ENCODE measurements around the gene NUDT16L1. TPM values are rescaled to one million over a fixed set of nuclear protein-coding genes. Genes with fewer than 3 reads are reported as not detected.

The NUDT16L1 gene
- polyA plus RNA-seq, 1 donor from 2014 or later = 125 TPM

DNA sequence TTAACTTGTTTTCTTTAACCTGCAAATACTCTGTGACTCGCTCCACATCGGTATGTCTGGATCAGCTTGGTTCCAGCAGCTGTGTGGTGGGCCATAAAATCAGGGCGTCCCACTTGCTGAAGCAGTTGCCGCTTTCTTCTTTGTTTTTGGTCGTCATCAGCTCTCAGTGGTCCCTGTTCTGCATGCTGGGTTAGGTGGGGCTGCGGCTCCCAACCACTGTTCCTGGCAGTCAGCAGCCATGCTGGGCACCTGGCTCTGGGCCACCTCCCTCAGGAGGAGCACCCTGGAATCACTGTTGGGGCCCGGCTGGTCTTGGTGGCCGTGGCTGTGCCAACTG, 45.8 kb upstream of the NUDT16L1 start:
- peaks cover 26% of the 10 kb centered on the region for H3K79me2 ChIP-seq (replicated peaks; ENCODE audit: insufficient read depth, low read length)
- H3K27ac ChIP-seq (ENCODE audit: low read length) = no peak overlapping the region
- peaks cover 11% of the 10 kb centered on the region for H3K36me3 ChIP-seq (ENCODE audit: insufficient read depth, low read length)
- H3K4me3 ChIP-seq (ENCODE audit: low read length) = no peak overlapping the region
- no peaks in the 10 kb centered on the region for H3K9me3 ChIP-seq (ENCODE audit: low read length)
- H3F3A ChIP-seq (ENCODE audit: insufficient read depth, low read length, poor library complexity, severe bottlenecking) = no peaks in the 10 kb centered on the region
- H3K9me2 ChIP-seq (ENCODE audit: insufficient read depth, low read length) = no peaks in the 10 kb centered on the region
- no peak for TF ChIP-seq TAF1 (IDR thresholded peaks at IDR 0.05; ENCODE audit: low read depth)
- TF ChIP-seq, protein P1, sequence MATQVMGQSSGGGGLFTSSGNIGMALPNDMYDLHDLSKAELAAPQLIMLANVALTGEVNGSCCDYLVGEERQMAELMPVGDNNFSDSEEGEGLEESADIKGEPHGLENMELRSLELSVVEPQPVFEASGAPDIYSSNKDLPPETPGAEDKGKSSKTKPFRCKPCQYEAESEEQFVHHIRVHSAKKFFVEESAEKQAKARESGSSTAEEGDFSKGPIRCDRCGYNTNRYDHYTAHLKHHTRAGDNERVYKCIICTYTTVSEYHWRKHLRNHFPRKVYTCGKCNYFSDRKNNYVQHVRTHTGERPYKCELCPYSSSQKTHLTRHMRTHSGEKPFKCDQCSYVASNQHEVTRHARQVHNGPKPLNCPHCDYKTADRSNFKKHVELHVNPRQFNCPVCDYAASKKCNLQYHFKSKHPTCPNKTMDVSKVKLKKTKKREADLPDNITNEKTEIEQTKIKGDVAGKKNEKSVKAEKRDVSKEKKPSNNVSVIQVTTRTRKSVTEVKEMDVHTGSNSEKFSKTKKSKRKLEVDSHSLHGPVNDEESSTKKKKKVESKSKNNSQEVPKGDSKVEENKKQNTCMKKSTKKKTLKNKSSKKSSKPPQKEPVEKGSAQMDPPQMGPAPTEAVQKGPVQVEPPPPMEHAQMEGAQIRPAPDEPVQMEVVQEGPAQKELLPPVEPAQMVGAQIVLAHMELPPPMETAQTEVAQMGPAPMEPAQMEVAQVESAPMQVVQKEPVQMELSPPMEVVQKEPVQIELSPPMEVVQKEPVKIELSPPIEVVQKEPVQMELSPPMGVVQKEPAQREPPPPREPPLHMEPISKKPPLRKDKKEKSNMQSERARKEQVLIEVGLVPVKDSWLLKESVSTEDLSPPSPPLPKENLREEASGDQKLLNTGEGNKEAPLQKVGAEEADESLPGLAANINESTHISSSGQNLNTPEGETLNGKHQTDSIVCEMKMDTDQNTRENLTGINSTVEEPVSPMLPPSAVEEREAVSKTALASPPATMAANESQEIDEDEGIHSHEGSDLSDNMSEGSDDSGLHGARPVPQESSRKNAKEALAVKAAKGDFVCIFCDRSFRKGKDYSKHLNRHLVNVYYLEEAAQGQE (IDR thresholded peaks at IDR 0.05; ENCODE audit: borderline replicate concordance) = no peak
- TF ChIP-seq MXI1 (conservative IDR thresholded peaks at IDR 0.05; ENCODE audit: poor library complexity, severe bottlenecking) = no peak
- TF ChIP-seq, protein P2, sequence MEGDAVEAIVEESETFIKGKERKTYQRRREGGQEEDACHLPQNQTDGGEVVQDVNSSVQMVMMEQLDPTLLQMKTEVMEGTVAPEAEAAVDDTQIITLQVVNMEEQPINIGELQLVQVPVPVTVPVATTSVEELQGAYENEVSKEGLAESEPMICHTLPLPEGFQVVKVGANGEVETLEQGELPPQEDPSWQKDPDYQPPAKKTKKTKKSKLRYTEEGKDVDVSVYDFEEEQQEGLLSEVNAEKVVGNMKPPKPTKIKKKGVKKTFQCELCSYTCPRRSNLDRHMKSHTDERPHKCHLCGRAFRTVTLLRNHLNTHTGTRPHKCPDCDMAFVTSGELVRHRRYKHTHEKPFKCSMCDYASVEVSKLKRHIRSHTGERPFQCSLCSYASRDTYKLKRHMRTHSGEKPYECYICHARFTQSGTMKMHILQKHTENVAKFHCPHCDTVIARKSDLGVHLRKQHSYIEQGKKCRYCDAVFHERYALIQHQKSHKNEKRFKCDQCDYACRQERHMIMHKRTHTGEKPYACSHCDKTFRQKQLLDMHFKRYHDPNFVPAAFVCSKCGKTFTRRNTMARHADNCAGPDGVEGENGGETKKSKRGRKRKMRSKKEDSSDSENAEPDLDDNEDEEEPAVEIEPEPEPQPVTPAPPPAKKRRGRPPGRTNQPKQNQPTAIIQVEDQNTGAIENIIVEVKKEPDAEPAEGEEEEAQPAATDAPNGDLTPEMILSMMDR (IDR thresholded peaks at IDR 0.05; ENCODE audit: poor library complexity, severe bottlenecking) = no peak
- no peak for TF ChIP-seq SMC3 (conservative IDR thresholded peaks at IDR 0.05; ENCODE audit: poor library complexity)
- no peak for TF ChIP-seq EZH2 (IDR thresholded peaks at IDR 0.05; ENCODE audit: borderline replicate concordance, insufficient read depth, low read length, poor library complexity, severe bottlenecking)
- TF ChIP-seq EP300 (conservative IDR thresholded peaks at IDR 0.05; ENCODE audit: poor library complexity, severe bottlenecking) = no peak
- no peak for TF ChIP-seq RAD21 (conservative IDR thresholded peaks at IDR 0.05)
- no peak for TF ChIP-seq POLR2AphosphoS5 (IDR thresholded peaks at IDR 0.05)
- no peak overlapping the region for H3K9ac ChIP-seq (ENCODE audit: low read length)
- H3K4me2 ChIP-seq (ENCODE audit: low read length) = no peak overlapping the region
- H3K27me3 ChIP-seq (ENCODE audit: insufficient read depth, low read depth, low read length) = no peaks in the 10 kb centered on the region
- H2AFZ ChIP-seq (ENCODE audit: low read depth, low read length) = no peak overlapping the region
- no peaks in the 10 kb centered on the region for H4K20me1 ChIP-seq (ENCODE audit: insufficient read depth)

DNA sequence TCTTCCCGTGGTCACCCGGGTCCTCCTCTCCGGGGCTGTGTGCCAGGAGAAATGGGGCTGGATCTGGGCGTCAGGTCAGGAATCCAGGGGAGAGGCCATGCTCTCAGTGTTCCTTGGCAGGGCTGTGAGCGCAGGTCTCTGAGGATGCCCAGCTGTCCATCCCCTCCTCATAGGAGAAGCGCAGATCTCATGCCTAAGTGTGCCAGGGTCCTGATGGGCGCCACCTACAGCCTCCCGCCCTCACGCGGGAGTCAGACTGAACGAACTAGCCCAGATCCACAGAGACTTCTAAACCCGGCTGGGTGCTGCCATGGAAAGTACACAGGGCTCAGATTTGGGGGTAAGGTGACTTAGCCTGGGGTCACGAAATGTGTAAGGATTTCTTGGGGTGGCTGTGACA, 44.4 kb upstream of the NUDT16L1 start:
- Histone ChIP-seq H3F3A (ENCODE audit: insufficient read depth, low read length, poor library complexity, severe bottlenecking) (no peaks in the 10 kb centered on the region), H3K27ac (ENCODE audit: low read length) (no peak overlapping the region), H3K36me3 (ENCODE audit: insufficient read depth, low read length) (peaks cover 11% of the 10 kb centered on the region), H3K4me3 (ENCODE audit: low read length) (no peak overlapping the region), H2AFZ (ENCODE audit: low read depth, low read length) (no peak overlapping the region), H3K9me2 (ENCODE audit: insufficient read depth, low read length) (no peaks in the 10 kb centered on the region), H4K20me1 (ENCODE audit: insufficient read depth) (no peaks in the 10 kb centered on the region), H3K79me2 (replicated peaks; ENCODE audit: insufficient read depth, low read length) (peaks cover 20% of the 10 kb centered on the region), H3K9me3 (ENCODE audit: low read length) (no peaks in the 10 kb centered on the region), H3K9ac (ENCODE audit: low read length) (no peak overlapping the region), H3K27me3 (ENCODE audit: insufficient read depth, low read depth, low read length) (no peaks in the 10 kb centered on the region), H3K4me2 (ENCODE audit: low read length) (no peak overlapping the region)
- no peak for TF ChIP-seq POLR2AphosphoS5 (IDR thresholded peaks at IDR 0.05)
- no peak for TF ChIP-seq SMC3 (conservative IDR thresholded peaks at IDR 0.05; ENCODE audit: poor library complexity)
- no peak for TF ChIP-seq EZH2 (IDR thresholded peaks at IDR 0.05; ENCODE audit: borderline replicate concordance, insufficient read depth, low read length, poor library complexity, severe bottlenecking)
- TF ChIP-seq EP300 (conservative IDR thresholded peaks at IDR 0.05; ENCODE audit: poor library complexity, severe bottlenecking) = no peak
- TF ChIP-seq, protein P1 (IDR thresholded peaks at IDR 0.05; ENCODE audit: borderline replicate concordance) = no peak
- TF ChIP-seq MXI1 (conservative IDR thresholded peaks at IDR 0.05; ENCODE audit: poor library complexity, severe bottlenecking) = no peak
- TF ChIP-seq, protein P2 (IDR thresholded peaks at IDR 0.05; ENCODE audit: poor library complexity, severe bottlenecking) = no peak
- TF ChIP-seq RAD21 (conservative IDR thresholded peaks at IDR 0.05) = no peak
- TF ChIP-seq TAF1 (IDR thresholded peaks at IDR 0.05; ENCODE audit: low read depth) = no peak
